ENCODE data around the gene TPSAB1.
"Not testable (repeated sequence)": the region's sequence is repeated elsewhere in the genome, so short reads cannot be mapped to it uniquely, and the experiment has no call there.

TPSAB1 gene

GRCh38 chr16:1243363-1243762 is 2.9 kb downstream of the TPSAB1 start:
- H3F3A ChIP-seq (ENCODE audit: insufficient read depth); H3K27ac ChIP-seq (ENCODE audit: low read depth, low read length); H3K9ac ChIP-seq (ENCODE audit: low read length); H3K4me2 ChIP-seq (ENCODE audit: low read depth, low read length, poor library complexity, severe bottlenecking); H3K27me3 ChIP-seq (ENCODE audit: low read length); H4K20me1 ChIP-seq (ENCODE audit: low read depth, low read length); H3K9me3 ChIP-seq (ENCODE audit: insufficient read depth, low read length); H3K79me2 ChIP-seq (ENCODE audit: insufficient read depth, low read length); H3K9me2 ChIP-seq (replicated peaks; ENCODE audit: insufficient read depth, low read length); H2AFZ ChIP-seq (ENCODE audit: low read depth, low read length, severe bottlenecking); H3K36me3 ChIP-seq (ENCODE audit: low read length); H3K4me3 ChIP-seq (ENCODE audit: insufficient read depth, low read length, poor library complexity, severe bottlenecking): not testable (repeated sequence)

GRCh38 chr16:1243907-1244850 is 3.7 kb downstream of the TPSAB1 start:
- not testable (repeated sequence) for H3K4me2 ChIP-seq (ENCODE audit: low read depth, low read length, poor library complexity, severe bottlenecking); H4K20me1 ChIP-seq (ENCODE audit: low read depth, low read length); H3F3A ChIP-seq (ENCODE audit: insufficient read depth); H3K36me3 ChIP-seq (ENCODE audit: low read length); H3K27me3 ChIP-seq (ENCODE audit: low read length); H3K79me2 ChIP-seq (ENCODE audit: insufficient read depth, low read length); H3K9ac ChIP-seq (ENCODE audit: low read length); H3K9me2 ChIP-seq (replicated peaks; ENCODE audit: insufficient read depth, low read length); H3K9me3 ChIP-seq (ENCODE audit: insufficient read depth, low read length); H3K4me3 ChIP-seq (ENCODE audit: insufficient read depth, low read length, poor library complexity, severe bottlenecking); H3K27ac ChIP-seq (ENCODE audit: low read depth, low read length); H2AFZ ChIP-seq (ENCODE audit: low read depth, low read length, severe bottlenecking)

DNA sequence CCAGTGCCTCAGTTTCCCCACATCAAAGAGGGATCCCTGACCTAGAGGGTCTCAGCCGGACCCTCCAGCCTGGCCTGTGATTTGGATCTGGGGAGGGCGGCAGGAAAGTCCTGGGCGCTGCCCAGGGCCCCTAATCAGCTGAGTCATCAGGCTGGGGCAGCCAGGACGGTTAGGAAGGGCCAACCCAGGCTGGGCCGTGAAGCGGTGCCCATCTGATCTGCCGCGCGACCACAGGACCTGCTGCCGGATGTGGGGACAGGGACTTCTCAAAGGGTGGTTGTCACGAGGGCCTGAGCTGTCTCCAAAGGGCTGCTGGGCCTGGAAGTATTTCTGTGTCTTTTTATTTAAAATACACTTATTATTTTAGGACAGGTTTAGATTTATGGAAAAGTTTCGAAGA is 4.4 kb downstream of the TPSAB1 start:
- no peak overlapping the region for H3K27ac ChIP-seq (ENCODE audit: low read depth, low read length)
- no peaks in the 10 kb centered on the region for H3K9me3 ChIP-seq (ENCODE audit: insufficient read depth, low read length)
- no peaks in the 10 kb centered on the region for H3K36me3 ChIP-seq (ENCODE audit: low read length)
- no peak overlapping the region for H3K4me2 ChIP-seq (ENCODE audit: low read depth, low read length, poor library complexity, severe bottlenecking)
- no peaks in the 10 kb centered on the region for H4K20me1 ChIP-seq (ENCODE audit: low read depth, low read length)
- no peaks in the 10 kb centered on the region for H3K79me2 ChIP-seq (ENCODE audit: insufficient read depth, low read length)
- no peaks in the 10 kb centered on the region for H3K9me2 ChIP-seq (replicated peaks; ENCODE audit: insufficient read depth, low read length)
- no peak overlapping the region for H3K4me3 ChIP-seq (ENCODE audit: insufficient read depth, low read length, poor library complexity, severe bottlenecking)
- no peak overlapping the region for H3K9ac ChIP-seq (ENCODE audit: low read length)
- H3F3A ChIP-seq (ENCODE audit: insufficient read depth): no peaks in the 10 kb centered on the region
- H2AFZ ChIP-seq (ENCODE audit: low read depth, low read length, severe bottlenecking): no peak overlapping the region
- TF ChIP-seq CTCF (IDR thresholded peaks at IDR 0.05; ENCODE audit: insufficient read depth, low read length, poor library complexity, severe bottlenecking) (no peak), EZH2phosphoT487 (conservative IDR thresholded peaks at IDR 0.05; ENCODE audit: low read length) (no peak)
- no peaks in the 10 kb centered on the region for H3K27me3 ChIP-seq (ENCODE audit: low read length)

GRCh38 chr16:1245452-1246020 is 5.0 kb downstream of the TPSAB1 start:
- Histone ChIP-seq H3K27me3 (ENCODE audit: low read length) (no peaks in the 10 kb centered on the region), H3K9me2 (replicated peaks; ENCODE audit: insufficient read depth, low read length) (no peaks in the 10 kb centered on the region), H3K9ac (ENCODE audit: low read length) (no peak overlapping the region), H2AFZ (ENCODE audit: low read depth, low read length, severe bottlenecking) (no peak overlapping the region), H3K9me3 (ENCODE audit: insufficient read depth, low read length) (no peaks in the 10 kb centered on the region), H3K4me2 (ENCODE audit: low read depth, low read length, poor library complexity, severe bottlenecking) (no peak overlapping the region), H4K20me1 (ENCODE audit: low read depth, low read length) (no peaks in the 10 kb centered on the region), H3K36me3 (ENCODE audit: low read length) (no peaks in the 10 kb centered on the region), H3K4me3 (ENCODE audit: insufficient read depth, low read length, poor library complexity, severe bottlenecking) (no peak overlapping the region), H3F3A (ENCODE audit: insufficient read depth) (no peaks in the 10 kb centered on the region), H3K79me2 (ENCODE audit: insufficient read depth, low read length) (no peaks in the 10 kb centered on the region), H3K27ac (ENCODE audit: low read depth, low read length) (no peak overlapping the region)
- TF ChIP-seq CTCF (IDR thresholded peaks at IDR 0.05; ENCODE audit: insufficient read depth, low read length, poor library complexity, severe bottlenecking) (no peak), EZH2phosphoT487 (conservative IDR thresholded peaks at IDR 0.05; ENCODE audit: low read length) (no peak)

DNA sequence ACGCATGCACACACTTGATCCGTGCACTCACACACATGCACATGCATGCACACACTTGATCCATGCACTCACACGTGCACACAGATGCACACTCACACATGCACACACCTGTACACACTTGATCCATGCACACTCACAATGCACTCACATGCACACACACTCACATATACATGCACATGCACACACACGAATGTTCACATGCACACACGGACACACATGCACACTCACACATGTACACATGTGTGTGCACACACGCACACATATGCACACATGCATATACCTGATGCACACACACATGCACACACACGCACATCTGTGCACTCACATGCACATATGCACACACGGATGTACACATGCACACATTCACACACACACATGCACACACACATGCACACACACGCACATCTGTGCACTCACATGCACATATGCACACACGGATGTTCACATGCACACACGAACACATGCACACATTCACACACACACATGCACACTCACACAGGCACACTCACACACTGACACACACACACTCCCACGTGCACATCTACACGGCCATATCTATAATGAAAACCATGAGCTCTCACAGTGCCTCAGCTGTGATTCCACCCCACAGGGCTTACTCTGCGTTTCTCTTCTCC is 7.5 kb downstream of the TPSAB1 start:
- not testable (repeated sequence) for H3K4me3 ChIP-seq (ENCODE audit: insufficient read depth, low read length, poor library complexity, severe bottlenecking); H3K4me2 ChIP-seq (ENCODE audit: low read depth, low read length, poor library complexity, severe bottlenecking); H4K20me1 ChIP-seq (ENCODE audit: low read depth, low read length); H3K9me2 ChIP-seq (replicated peaks; ENCODE audit: insufficient read depth, low read length); H3K27me3 ChIP-seq (ENCODE audit: low read length); H3F3A ChIP-seq (ENCODE audit: insufficient read depth); H3K79me2 ChIP-seq (ENCODE audit: insufficient read depth, low read length); H3K9ac ChIP-seq (ENCODE audit: low read length); H3K9me3 ChIP-seq (ENCODE audit: insufficient read depth, low read length); H3K27ac ChIP-seq (ENCODE audit: low read depth, low read length); H3K36me3 ChIP-seq (ENCODE audit: low read length); H2AFZ ChIP-seq (ENCODE audit: low read depth, low read length, severe bottlenecking)

GRCh38 chr16:1249031-1249755 is 8.7 kb downstream of the TPSAB1 start:
- H3K27ac ChIP-seq (ENCODE audit: low read depth, low read length); H3K4me3 ChIP-seq (ENCODE audit: insufficient read depth, low read length, poor library complexity, severe bottlenecking); H3F3A ChIP-seq (ENCODE audit: insufficient read depth); H3K9me3 ChIP-seq (ENCODE audit: insufficient read depth, low read length); H3K4me2 ChIP-seq (ENCODE audit: low read depth, low read length, poor library complexity, severe bottlenecking); H2AFZ ChIP-seq (ENCODE audit: low read depth, low read length, severe bottlenecking); H3K27me3 ChIP-seq (ENCODE audit: low read length); H3K9me2 ChIP-seq (replicated peaks; ENCODE audit: insufficient read depth, low read length); H4K20me1 ChIP-seq (ENCODE audit: low read depth, low read length); H3K36me3 ChIP-seq (ENCODE audit: low read length); H3K9ac ChIP-seq (ENCODE audit: low read length); H3K79me2 ChIP-seq (ENCODE audit: insufficient read depth, low read length): not testable (repeated sequence)

Measured in SU-DHL-6 (cell line).